GM23338 (cell line): ENCODE measurements around the gene DSCAML1. TPM values are rescaled to one million over a fixed set of nuclear protein-coding genes. Genes with fewer than 3 reads are reported as not detected.

Source experiments
- ATAC-seq: fragments of 200-7000 bp; cut with Tn5 transposase; 3 replicates; pipeline ENCODE4 v1.9.1; 2020
- DNase-seq: peaks from one replicate; pipeline ENCODE4 v3.0.0-alpha.2; 2015; ENCODE audit warnings: low spot score
- H2AFZ ChIP-seq: fragments of 200-600 bp; sonication (generic); 2 replicates; pipeline ENCODE4 v1.8.0; 2016; ENCODE audit warnings: antibody characterized with exemption, mild to moderate bottlenecking, moderate library complexity
- H3F3A ChIP-seq: fragments of 200-600 bp; sonication (generic); replicated peaks from 2 replicates; pipeline ENCODE4 v1.8.0; 2017; ENCODE audit warnings: antibody characterized with exemption, mixed run types, low read depth
- H3K27ac ChIP-seq: fragments of 200-600 bp; sonication (generic); 2 replicates; pipeline ENCODE4 v1.6.1; 2016; ENCODE audit warnings: low read depth
- H3K27me3 ChIP-seq: fragments of 200-600 bp; sonication (generic); 2 replicates; pipeline ENCODE4 v1.8.0; 2016; ENCODE audit warnings: mild to moderate bottlenecking, mixed run types, moderate library complexity; ENCODE audit not compliant: insufficient read depth
- H3K36me3 ChIP-seq: fragments of 200-600 bp; sonication (generic); 2 replicates; pipeline ENCODE4 v1.8.0; 2016; ENCODE audit warnings: mild to moderate bottlenecking; ENCODE audit not compliant: insufficient read depth
- H3K4me1 ChIP-seq: fragments of 200-600 bp; sonication (generic); 2 replicates; pipeline ENCODE4 v1.8.0; 2016; ENCODE audit warnings: mild to moderate bottlenecking, moderate library complexity; ENCODE audit not compliant: insufficient read depth
- H3K4me2 ChIP-seq: fragments of 200-600 bp; sonication (generic); 2 replicates; pipeline ENCODE4 v1.7.1; 2017; ENCODE audit warnings: mixed run types
- H3K4me3 ChIP-seq: fragments of 200-600 bp; sonication (generic); 2 replicates; pipeline ENCODE4 v1.6.1; 2016; ENCODE audit warnings: mixed run types
- H3K79me2 ChIP-seq: fragments of 200-600 bp; sonication (generic); replicated peaks from 2 replicates; pipeline ENCODE4 v1.8.0; 2017; ENCODE audit warnings: mild to moderate bottlenecking; ENCODE audit not compliant: insufficient read depth
- H3K9me2 ChIP-seq: fragments of 200-600 bp; sonication (generic); 2 replicates; pipeline ENCODE4 v1.8.0; 2017; ENCODE audit not compliant: insufficient read depth
- H4K20me1 ChIP-seq: fragments of 200-600 bp; sonication (generic); replicated peaks from 2 replicates; pipeline ENCODE4 v1.8.0; 2017; ENCODE audit warnings: mild to moderate bottlenecking; ENCODE audit not compliant: insufficient read depth
- H3K27ac Mint-ChIP-seq: 2 replicates; pipeline ENCODE4 v1.8.0; 2020; ENCODE audit warnings: inconsistent platforms, mild to moderate bottlenecking, moderate library complexity, mixed read lengths
- H3K27me3 Mint-ChIP-seq: 3 replicates; pipeline ENCODE4 v1.8.0; 2022; ENCODE audit warnings: low read depth, mild to moderate bottlenecking, moderate library complexity, mixed read lengths, inconsistent platforms; ENCODE audit not compliant: insufficient read depth, poor library complexity
- H3K36me3 Mint-ChIP-seq: 3 replicates; pipeline ENCODE4 v1.8.0; 2021; ENCODE audit warnings: low read depth, mild to moderate bottlenecking, inconsistent platforms, moderate library complexity, mixed read lengths
- H3K4me1 Mint-ChIP-seq: 3 replicates; pipeline ENCODE4 v1.8.0; 2020; ENCODE audit warnings: mild to moderate bottlenecking, inconsistent platforms, mixed read lengths
- H3K4me3 Mint-ChIP-seq: 3 replicates; pipeline ENCODE4 v1.8.0; 2021; ENCODE audit warnings: moderate library complexity, mild to moderate bottlenecking, inconsistent platforms, mixed read lengths
- H3K9me3 Mint-ChIP-seq: 3 replicates; pipeline ENCODE4 v1.8.0; 2020; ENCODE audit warnings: moderate library complexity, mild to moderate bottlenecking, inconsistent platforms, mixed read lengths
- CTCF ChIP-seq, 2 experiments: fragments of 200-600 bp in 1 of 2; sonication (generic) in 1 of 2; conservative IDR thresholded peaks; 2 replicates each; pipeline versions ENCODE4 v1.5.1 to v1.6.1; 2016 to 2017; ENCODE audit warnings: antibody characterized with exemption in 2 of 2, low read depth in 2 of 2, mild to moderate bottlenecking in 2 of 2, moderate library complexity in 1 of 2
- ETS1 ChIP-seq: IDR thresholded peaks from 2 replicates; pipeline ENCODE4 v1.6.1; 2016; ENCODE audit warnings: antibody characterized with exemption
- EZH2 ChIP-seq: fragments of 200-600 bp; sonication (generic); IDR thresholded peaks from one replicate; pipeline ENCODE4 v1.8.0; 2017; ENCODE audit warnings: antibody characterized with exemption, mild to moderate bottlenecking, low read depth; ENCODE audit not compliant: unreplicated experiment
- EZH2phosphoT487 ChIP-seq: fragments of 200-600 bp; sonication (generic); IDR thresholded peaks from one replicate; pipeline ENCODE4 v1.8.1; 2018; ENCODE audit warnings: antibody characterized with exemption; ENCODE audit not compliant: unreplicated experiment
- JUNB ChIP-seq: IDR thresholded peaks from one replicate; pipeline ENCODE4 v1.6.1; 2016; ENCODE audit warnings: antibody characterized with exemption; ENCODE audit not compliant: unreplicated experiment
- POLR2AphosphoS5 ChIP-seq: IDR thresholded peaks from 2 replicates; pipeline ENCODE4 v1.6.1; 2016; ENCODE audit warnings: antibody characterized with exemption, low read depth
- STAT1 ChIP-seq: IDR thresholded peaks from one replicate; pipeline ENCODE4 v1.6.1; 2016; ENCODE audit warnings: antibody characterized with exemption; ENCODE audit not compliant: unreplicated experiment
- ZNF114 ChIP-seq: fragments of 250-450 bp; sonication (Bioruptor Pico); IDR thresholded peaks from 2 replicates; pipeline ENCODE4 v1.5.0; 2020; ENCODE audit warnings: mild to moderate bottlenecking, moderate library complexity
- ZNF331 ChIP-seq: fragments of 250-450 bp; sonication (Bioruptor Pico); IDR thresholded peaks from 2 replicates; pipeline ENCODE4 v1.5.0; 2020; ENCODE audit warnings: low read depth, mild to moderate bottlenecking, moderate library complexity
- ZNF462 ChIP-seq: fragments of 250-450 bp; sonication (Bioruptor Pico); IDR thresholded peaks from 2 replicates; pipeline ENCODE4 v1.5.0; 2020; ENCODE audit warnings: mild to moderate bottlenecking, moderate library complexity
- polyA plus RNA-seq: library from polyadenylated mRNA; unstranded; fragments of >200 nt; fragmentation: Nextera tagmentation; extraction: Ambion mirVana; gene quantifications from 2 replicates; pipeline ENCODE4 v1.2.1, GENCODE V29; 2016
- total RNA-seq: library from RNA; depleted of rRNA; stranded (reverse); fragments of >200 nt; shearing (Covaris generic); gene quantifications from 2 replicates; pipeline ENCODE4 v1.2.3, GENCODE V29; 2014

DSCAML1 gene
- total and polyA plus RNA-seq, 2 experiments from 2014 or later: 0.17 TPM; not detected in 1

- TF ChIP-seq ZNF462 (CRISPR knock-in tag): no peak
- TF ChIP-seq STAT1: no peak
- TF ChIP-seq POLR2AphosphoS5: no peak
- no peak for TF ChIP-seq ZNF114 (CRISPR knock-in tag)
- TF ChIP-seq EZH2: no peak
- TF ChIP-seq JUNB: no peak
Observed at GRCh38 chr11:117521974-117522373, 275.0 kb downstream of the DSCAML1 start (continued).

GRCh38 chr11:117520966-117521365, 276.1 kb downstream of the DSCAML1 start:
- peaks cover 11% of the 10 kb centered on the region for H3K27me3 Mint-ChIP-seq
- H3K27me3 ChIP-seq: no peaks in the 10 kb centered on the region
- no peak for ATAC-seq
- H3K4me3 Mint-ChIP-seq: no peak overlapping the region
- no peaks in the 10 kb centered on the region for H3F3A ChIP-seq
- no peaks in the 10 kb centered on the region for H3K36me3 ChIP-seq
- no peak for DNase-seq
- H3K4me1 ChIP-seq: peaks cover 6% of the 10 kb centered on the region
- no peaks in the 10 kb centered on the region for H3K36me3 Mint-ChIP-seq
- H3K4me2 ChIP-seq: no peak overlapping the region
- no peak overlapping the region for H2AFZ ChIP-seq
- no peak overlapping the region for H3K27ac ChIP-seq
- no peaks in the 10 kb centered on the region for H3K79me2 ChIP-seq
- no peak overlapping the region for H3K27ac Mint-ChIP-seq
- no peaks in the 10 kb centered on the region for H3K9me2 ChIP-seq
- peaks cover 11% of the 10 kb centered on the region for H3K4me1 Mint-ChIP-seq
- H3K4me3 ChIP-seq: no peak overlapping the region
- no peaks in the 10 kb centered on the region for H3K9me3 Mint-ChIP-seq
- H4K20me1 ChIP-seq: no peaks in the 10 kb centered on the region
- TF ChIP-seq STAT1 (no peak), ZNF331 (no peak), ETS1 (no peak), CTCF (conservative IDR thresholded peaks at IDR 0.05; ENCODE audit: low read depth in 2 of 2) (no peak), EZH2phosphoT487 (no peak), JUNB (no peak), EZH2 (no peak)
